ENCODE results near the gene NLRP14.

GRCh38 chr11:7046474-7047175 lies 26.3 kb downstream of the NLRP14 start:
- no peak for TF ChIP-seq POLR2A (IDR thresholded peaks at IDR 0.05; ENCODE audit: low read length)
- TF ChIP-seq GATA1 (IDR thresholded peaks at IDR 0.05; ENCODE audit: low read depth, low read length) = no peak

Measured in erythroblast (primary cell).